Endothelial cell of umbilical vein (primary cell): ENCODE results near the gene ZBTB20. TPM values are rescaled to one million over a fixed set of nuclear protein-coding genes. Genes with fewer than 3 reads are reported as not detected.

Experiments
- BruUV-seq: library from RNA; stranded (reverse); fragments of 400-500 nt; replicated peaks from 2 replicates; lab custom pipeline; 2021; lab: Mats Ljungman, UMichigan
- CTCF ChIA-PET: fragments of 300-600, 350-600 bp; sonication (Branson Sonifier 250); formaldehyde crosslinking; loops from one replicate; lab custom pipeline; 2021; ENCODE audit warnings: antibody characterized with exemption, inconsistent platforms; lab: Charles Lee
- POLR2A ChIA-PET: fragments of 300-600, 350-600 bp; sonication (Branson Sonifier 250); formaldehyde crosslinking; loops from one replicate; lab custom pipeline; 2021; ENCODE audit warnings: antibody characterized with exemption, inconsistent platforms; lab: Charles Lee
- DNase-seq: peaks from one replicate; pipeline ENCODE4 v3.0.0-alpha.2; 2011; ENCODE audit warnings: low read depth, low spot score
- FAIRE-seq: peaks from 2 replicates; lab custom pipeline; 2011; peaks lifted over from hg19 to GRCh38; lab: Jason Lieb, UNC
- H2AFZ ChIP-seq: 2 replicates; pipeline ENCODE4 v1.6.0; 2012; ENCODE audit warnings: low read depth, low read length, control low read depth, inconsistent platforms
- H3K27ac ChIP-seq: 2 replicates; pipeline ENCODE4 v1.5.1; 2011; ENCODE audit warnings: low read depth, mild to moderate bottlenecking, control low read depth, low read length, moderate library complexity; ENCODE audit not compliant: insufficient read depth
- H3K27me3 ChIP-seq, 2 experiments: 2 replicates each; pipeline versions ENCODE4 v1.6.0 to v1.6.1; 2011; ENCODE audit warnings: low read length in 2 of 2, mixed read lengths in 1 of 2; ENCODE audit not compliant: control insufficient read depth in 2 of 2, insufficient read depth in 2 of 2
- H3K36me3 ChIP-seq, 2 experiments: 2 replicates in 1 of 2; 3 replicates in 1 of 2; pipeline ENCODE4 v1.5.1; 2011; ENCODE audit warnings: low read length in 2 of 2, mild to moderate bottlenecking in 1 of 2, moderate library complexity in 1 of 2; ENCODE audit not compliant: control insufficient read depth in 2 of 2, insufficient read depth in 2 of 2; ENCODE audit errors: extremely low read depth in 1 of 2
- H3K4me1 ChIP-seq: 3 replicates; pipeline ENCODE4 v1.5.1; 2011; ENCODE audit warnings: mild to moderate bottlenecking, low read length; ENCODE audit not compliant: control insufficient read depth, insufficient read depth; ENCODE audit errors: extremely low read depth
- H3K4me2 ChIP-seq: 2 replicates; pipeline ENCODE4 v1.6.1; 2011; ENCODE audit warnings: low read length, control low read depth, mixed read lengths; ENCODE audit not compliant: insufficient read depth
- H3K4me3 ChIP-seq, 3 experiments: fragments of 200-600 bp in 1 of 3; sonication (generic), shearing (Covaris generic) in 1 of 3; replicated peaks in 1 of 3; 2 replicates each; pipeline ENCODE4 v1.5.1; 2011 to 2016; ENCODE audit warnings: control low read depth in 3 of 3, low read length in 3 of 3, mild to moderate bottlenecking in 2 of 3, inconsistent platforms in 1 of 3, low read depth in 1 of 3, moderate library complexity in 1 of 3; ENCODE audit not compliant: insufficient read depth in 1 of 3
- H3K79me2 ChIP-seq: 2 replicates; pipeline ENCODE4 v1.6.0; 2012; ENCODE audit warnings: low read length, inconsistent platforms; ENCODE audit not compliant: control insufficient read depth, insufficient read depth
- H3K9ac ChIP-seq: replicated peaks from 2 replicates; pipeline ENCODE3; 2011; ENCODE audit warnings: low read length, control low read depth; ENCODE audit not compliant: insufficient read depth; ENCODE audit errors: extremely low read depth
- H3K9me1 ChIP-seq: replicated peaks from 3 replicates; pipeline ENCODE4 v1.6.0; 2011; ENCODE audit warnings: mild to moderate bottlenecking, low read length; ENCODE audit not compliant: control insufficient read depth, insufficient read depth; ENCODE audit errors: extremely low read depth
- H3K9me3 ChIP-seq: replicated peaks from 2 replicates; pipeline ENCODE4 v1.5.1; 2012; ENCODE audit warnings: low read length, inconsistent platforms; ENCODE audit not compliant: control insufficient read depth, insufficient read depth
- H4K20me1 ChIP-seq: replicated peaks from 2 replicates; pipeline ENCODE3; 2011; ENCODE audit warnings: mild to moderate bottlenecking, low read length; ENCODE audit not compliant: control insufficient read depth, insufficient read depth; ENCODE audit errors: extremely low read depth
- FOS ChIP-seq: IDR thresholded peaks from 2 replicates; pipeline ENCODE4 v1.6.1; 2011; ENCODE audit warnings: mild to moderate bottlenecking, low read length, moderate library complexity, borderline replicate concordance; ENCODE audit not compliant: insufficient read depth
- GATA2 ChIP-seq: IDR thresholded peaks from 2 replicates; pipeline ENCODE4 v1.7.0; 2011; ENCODE audit warnings: low read depth, mild to moderate bottlenecking, moderate library complexity, mixed read lengths, low read length; ENCODE audit not compliant: insufficient read length, insufficient read depth
- POLR2A ChIP-seq: IDR thresholded peaks from 2 replicates; pipeline ENCODE4 v1.6.1; 2012; ENCODE audit warnings: low read depth, mild to moderate bottlenecking, control low read depth, low read length
- POLR2AphosphoS5 ChIP-seq: IDR thresholded peaks from 2 replicates; pipeline ENCODE4 v1.6.1; 2012; ENCODE audit warnings: low read depth, mild to moderate bottlenecking, control low read depth, low read length, moderate library complexity; ENCODE audit not compliant: insufficient read depth
- dilution Hi-C: fragments of 300-500 bp; cut with MboI; formaldehyde crosslinking; loops from one replicate; pipeline ENCODE4 v1.15.0; 2019; ENCODE audit warnings: low sequenced_read_pairs; ENCODE audit not compliant: extremely low pct_ligation_motif_present
- intact Hi-C: fragments of 100-400 bp; cut with micrococcal nuclease; formaldehyde crosslinking; loops from one replicate; pipeline ENCODE4 v1.10.0; 2022
- polyA plus RNA-seq, 4 experiments: library from polyadenylated mRNA; depleted of rRNA in 3 of 4; stranded (reverse) in 3 of 4; unstranded in 1 of 4; fragments of >200 nt; gene quantifications; 2 replicates each; pipeline versions ENCODE4 v1.2.1 to v1.2.3, GENCODE V29; 2011 to 2012; ENCODE audit warnings: missing spikeins in 1 of 4
- total RNA-seq: library from RNA; stranded (reverse); gene quantifications from 2 replicates; pipeline ENCODE4 v1.2.3, GENCODE V29; 2021
- TF ChIP-seq, protein P1 (sequence below): IDR thresholded peaks from 2 replicates; pipeline ENCODE4 v1.6.1; 2011; ENCODE audit not compliant: insufficient read depth, insufficient read length

Gene ZBTB20
- total and polyA plus RNA-seq, 2 donors (not counting 3 experiments of a cell fraction or from before 2014, with no cell fraction given), result 2.1 to 20.5 TPM

GRCh38 chr3:114730397-114730796 is 416.7 kb downstream of the ZBTB20 start:
- Histone ChIP-seq H3K36me3 (no peaks in the 10 kb centered on the region), H2AFZ (no peak overlapping the region), H3K4me1 (no peaks in the 10 kb centered on the region), H3K9me1 (no peaks in the 10 kb centered on the region), H3K27ac (no peak overlapping the region), H4K20me1 (no peaks in the 10 kb centered on the region), H3K9me3 (no peaks in the 10 kb centered on the region), H3K27me3 (no peaks in the 10 kb centered on the region), H3K4me2 (no peak overlapping the region), H3K79me2 (no peaks in the 10 kb centered on the region), H3K9ac (no peak overlapping the region), H3K4me3 (no peak overlapping the region)
- no peak for TF ChIP-seq POLR2A
- no peak for TF ChIP-seq GATA2
- DNase-seq (no peak), FAIRE-seq (no peak)
- dilution Hi-C loops, result no loop called here
- intact Hi-C loops, result no loop called here
- CTCF ChIA-PET, result no interaction called here
- POLR2A ChIA-PET, result no interaction called here
- BruUV-seq, result no TSS peak

GRCh38 chr3:114727373-114727772 is 419.7 kb downstream of the ZBTB20 start:
- Histone ChIP-seq H3K79me2 (no peaks in the 10 kb centered on the region), H3K4me3 (no peak overlapping the region), H4K20me1 (no peaks in the 10 kb centered on the region), H3K9ac (no peak overlapping the region), H3K27ac (no peak overlapping the region), H3K27me3 (no peaks in the 10 kb centered on the region), H2AFZ (no peak overlapping the region), H3K36me3 (no peaks in the 10 kb centered on the region), H3K9me3 (no peaks in the 10 kb centered on the region), H3K9me1 (no peaks in the 10 kb centered on the region), H3K4me1 (no peaks in the 10 kb centered on the region), H3K4me2 (no peak overlapping the region)
- dilution Hi-C loops (no loop called here), intact Hi-C loops (no loop called here)
- ChIA-PET CTCF (no interaction called here), POLR2A (no interaction called here)
- BruUV-seq, result no TSS peak
- FAIRE-seq, result no peak
- TF ChIP-seq FOS (no peak), POLR2AphosphoS5 (no peak), POLR2A (no peak)
- TF ChIP-seq, protein P1, sequence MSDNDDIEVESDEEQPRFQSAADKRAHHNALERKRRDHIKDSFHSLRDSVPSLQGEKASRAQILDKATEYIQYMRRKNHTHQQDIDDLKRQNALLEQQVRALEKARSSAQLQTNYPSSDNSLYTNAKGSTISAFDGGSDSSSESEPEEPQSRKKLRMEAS, result no peak
- DNase-seq, result no peak
